ENCODE results near the gene TRIAP1.
"Not testable (repeated sequence)": the region's sequence is repeated elsewhere in the genome, so short reads cannot be mapped to it uniquely, and the experiment has no call there.

TRIAP1 gene

GRCh38 chr12:120445911-120446843, at the start of gene TRIAP1, which contains the start of gene GATC:
Gene TRIAP1 (minus strand): TSS chr12:120446384. CDS start chr12:120446372, 12 bp downstream.
Gene GATC (plus strand): TSS chr12:120446444. CDS start chr12:120446481, 37 bp downstream.
- peak; percentile 76 for DNase-seq (ENCODE audit: low spot score)

- DNase-seq (ENCODE audit: low spot score): no peak
Measured at GRCh38 chr12:120495186-120495730, 49.1 kb upstream of the TRIAP1 start.

GRCh38 chr12:120490833-120491512, 44.8 kb upstream of the TRIAP1 start:
- DNase-seq (ENCODE audit: low spot score): no peak

- DNase-seq (ENCODE audit: low spot score): no peak
Measured at GRCh38 chr12:120490325-120490724, 44.1 kb upstream of the TRIAP1 start.

GRCh38 chr12:120489018-120489417, 42.8 kb upstream of the TRIAP1 start:
- no peak for DNase-seq (ENCODE audit: low spot score)

GRCh38 chr12:120488057-120488640, 42.0 kb upstream of the TRIAP1 start:
- DNase-seq (ENCODE audit: low spot score): no peak

- DNase-seq (ENCODE audit: low spot score): not testable (repeated sequence)
Measured at GRCh38 chr12:120487552-120487951, 41.4 kb upstream of the TRIAP1 start.

GRCh38 chr12:120485961-120486881, 40.0 kb upstream of the TRIAP1 start:
- DNase-seq (ENCODE audit: low spot score): no peak

- no peak for DNase-seq (ENCODE audit: low spot score)
Measured at GRCh38 chr12:120483621-120484020, 37.4 kb upstream of the TRIAP1 start.

- no peak for DNase-seq (ENCODE audit: low spot score)
Measured at GRCh38 chr12:120481022-120481767, 35.0 kb upstream of the TRIAP1 start.

GRCh38 chr12:120480211-120480610, 34.0 kb upstream of the TRIAP1 start:
- DNase-seq (ENCODE audit: low spot score): no peak

GRCh38 chr12:120479458-120479857, 33.3 kb upstream of the TRIAP1 start:
- no peak for DNase-seq (ENCODE audit: low spot score)

- no peak for DNase-seq (ENCODE audit: low spot score)
Measured at GRCh38 chr12:120475643-120476042, 29.5 kb upstream of the TRIAP1 start.

- DNase-seq (ENCODE audit: low spot score): no peak
Measured at GRCh38 chr12:120474616-120474960, 28.4 kb upstream of the TRIAP1 start.

- DNase-seq (ENCODE audit: low spot score): no peak
Measured at GRCh38 chr12:120473807-120474615, 27.8 kb upstream of the TRIAP1 start.

- no peak for DNase-seq (ENCODE audit: low spot score)
Measured at GRCh38 chr12:120472521-120472920, 26.3 kb upstream of the TRIAP1 start.

GRCh38 chr12:120470150-120470784, 24.1 kb upstream of the TRIAP1 start:
- DNase-seq (ENCODE audit: low spot score): no peak

- peak; percentile 97 for DNase-seq (ENCODE audit: low spot score)
Measured at GRCh38 chr12:120469450-120470149, 23.4 kb upstream of the TRIAP1 start, which contains the start of gene SRSF9. Gene SRSF9 (minus strand): TSS chr12:120469748. CDS start chr12:120469609, 139 bp downstream.
